Measurements from ENCODE around the gene PARD6B. TPM values are rescaled to one million over a fixed set of nuclear protein-coding genes. Genes with fewer than 3 reads are reported as not detected.
A peak's percentile ranks its signal among the peaks of the same experiment; 100 is the strongest.

The PARD6B gene
- total RNA-seq, 2 experiments from 2014 or later, result 4.4 to 6.1 TPM

DNA sequence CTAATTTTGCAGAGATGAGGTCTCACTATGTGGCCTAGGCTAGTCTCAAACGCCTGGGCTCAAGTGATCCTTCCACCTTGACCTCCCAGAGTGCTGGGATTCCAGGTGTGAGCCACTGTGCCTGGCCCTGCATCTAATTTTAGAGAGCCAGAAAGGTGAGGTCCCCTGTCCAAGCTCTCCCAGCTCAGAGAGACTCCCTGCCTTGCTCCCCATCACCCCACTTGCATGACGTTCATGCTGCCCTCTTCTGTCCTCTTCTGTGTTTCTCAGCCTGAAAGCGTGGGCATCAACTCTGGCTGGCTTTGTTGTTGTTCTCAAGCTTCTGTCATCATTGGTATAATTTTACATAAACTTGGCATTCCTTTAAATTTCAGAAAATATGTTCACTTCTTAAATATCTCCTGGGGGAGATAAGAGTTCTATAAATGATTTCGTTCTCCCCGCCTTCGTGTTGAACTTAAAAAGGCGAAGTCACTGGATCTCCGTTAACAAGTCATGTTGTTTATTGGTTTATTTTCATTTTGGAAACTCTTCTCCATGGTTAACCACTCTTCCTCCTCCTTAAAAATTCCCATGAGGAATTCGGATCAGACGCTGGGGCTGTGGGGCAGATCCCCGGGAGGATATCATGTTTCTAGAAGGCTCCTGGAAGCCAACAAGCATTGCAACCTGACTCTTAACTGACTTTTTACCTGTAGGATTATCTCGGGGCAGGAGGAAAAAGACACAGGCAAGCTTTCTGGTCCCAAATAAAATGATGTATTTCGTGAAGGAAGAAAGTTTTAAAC, 13.2 kb upstream of the PARD6B start:
- H3K27ac ChIP-seq (ENCODE audit: low read depth, low read length, poor library complexity, severe bottlenecking), result no peak overlapping the region
- TF ChIP-seq EZH2phosphoT487 (IDR thresholded peaks at IDR 0.05; ENCODE audit: borderline replicate concordance, low read depth, low read length), result no peak
- TF ChIP-seq, protein P1, sequence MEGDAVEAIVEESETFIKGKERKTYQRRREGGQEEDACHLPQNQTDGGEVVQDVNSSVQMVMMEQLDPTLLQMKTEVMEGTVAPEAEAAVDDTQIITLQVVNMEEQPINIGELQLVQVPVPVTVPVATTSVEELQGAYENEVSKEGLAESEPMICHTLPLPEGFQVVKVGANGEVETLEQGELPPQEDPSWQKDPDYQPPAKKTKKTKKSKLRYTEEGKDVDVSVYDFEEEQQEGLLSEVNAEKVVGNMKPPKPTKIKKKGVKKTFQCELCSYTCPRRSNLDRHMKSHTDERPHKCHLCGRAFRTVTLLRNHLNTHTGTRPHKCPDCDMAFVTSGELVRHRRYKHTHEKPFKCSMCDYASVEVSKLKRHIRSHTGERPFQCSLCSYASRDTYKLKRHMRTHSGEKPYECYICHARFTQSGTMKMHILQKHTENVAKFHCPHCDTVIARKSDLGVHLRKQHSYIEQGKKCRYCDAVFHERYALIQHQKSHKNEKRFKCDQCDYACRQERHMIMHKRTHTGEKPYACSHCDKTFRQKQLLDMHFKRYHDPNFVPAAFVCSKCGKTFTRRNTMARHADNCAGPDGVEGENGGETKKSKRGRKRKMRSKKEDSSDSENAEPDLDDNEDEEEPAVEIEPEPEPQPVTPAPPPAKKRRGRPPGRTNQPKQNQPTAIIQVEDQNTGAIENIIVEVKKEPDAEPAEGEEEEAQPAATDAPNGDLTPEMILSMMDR (conservative IDR thresholded peaks at IDR 0.05; ENCODE audit: low read length), result peak; percentile 27; the same call in 1 of the 2 replicates
- no TSS peak for BruUV-seq (replicated peaks)
- CTCF ChIA-PET (ENCODE audit: unreplicated experiment), result interaction anchor here (0.6 kb wide), 1 partner anchor 10 kb away, joined by 3 read pairs; no protein-coding TSS in a partner anchor
- no peaks in the 10 kb centered on the region for H3K9me3 ChIP-seq (ENCODE audit: low read length)
- H3K4me2 ChIP-seq (ENCODE audit: low read length), result no peak overlapping the region
- H3K36me3 ChIP-seq (ENCODE audit: insufficient read depth, low read length), result no peaks in the 10 kb centered on the region
- no peak overlapping the region for H2AFZ ChIP-seq (ENCODE audit: low read length)
- H3K4me1 ChIP-seq (ENCODE audit: insufficient read depth, low read length, poor library complexity, severe bottlenecking), result no peaks in the 10 kb centered on the region
- POLR2A ChIA-PET, result no interaction called here
- no peak for DNase-seq (ENCODE audit: low spot score)
- H4K20me1 ChIP-seq (ENCODE audit: insufficient read depth, low read length), result no peaks in the 10 kb centered on the region
- intact Hi-C loops (cut with micrococcal nuclease; ENCODE audit: unreplicated experiment), result no loop called here
- H3K9me2 ChIP-seq (ENCODE audit: insufficient read depth, low read length), result no peaks in the 10 kb centered on the region
- no peaks in the 10 kb centered on the region for H3K79me2 ChIP-seq (ENCODE audit: insufficient read depth, low read depth, low read length)
- no peak overlapping the region for H3K4me3 ChIP-seq (ENCODE audit: low read depth, low read length, poor library complexity, severe bottlenecking)

DNA sequence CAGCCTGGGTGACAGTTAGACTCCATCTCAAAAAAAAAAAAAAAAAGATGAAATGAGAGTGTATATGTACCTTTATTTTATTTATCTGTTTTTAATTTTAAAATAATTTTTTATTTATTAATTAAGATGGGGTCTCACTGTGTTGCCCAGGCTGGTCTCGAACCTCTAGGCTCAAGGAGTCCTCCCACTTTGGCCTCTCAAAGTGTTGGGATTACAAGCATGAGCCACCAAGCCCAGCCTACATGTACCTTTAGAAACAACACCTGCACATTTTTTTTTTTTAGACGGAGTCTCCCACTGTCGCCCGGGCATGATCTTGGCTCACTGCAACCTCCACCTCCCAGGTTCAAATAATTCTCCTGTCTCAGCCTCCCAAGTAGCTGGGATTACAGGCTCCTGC, 12.1 kb upstream of the PARD6B start:
- H3K9me2 ChIP-seq (ENCODE audit: insufficient read depth, low read length), result no peaks in the 10 kb centered on the region
- no peaks in the 10 kb centered on the region for H3K4me1 ChIP-seq (ENCODE audit: insufficient read depth, low read length, poor library complexity, severe bottlenecking)
- H3K36me3 ChIP-seq (ENCODE audit: insufficient read depth, low read length), result no peaks in the 10 kb centered on the region
- ChIA-PET CTCF (ENCODE audit: unreplicated experiment) (no interaction called here), POLR2A (interaction anchor here (1.1 kb wide), 1 partner anchor 10 kb away, joined by 4 read pairs; no protein-coding TSS in a partner anchor)
- H4K20me1 ChIP-seq (ENCODE audit: insufficient read depth, low read length), result no peaks in the 10 kb centered on the region
- TF ChIP-seq EZH2phosphoT487 (IDR thresholded peaks at IDR 0.05; ENCODE audit: borderline replicate concordance, low read depth, low read length), result no peak
- TF ChIP-seq, protein P1 (conservative IDR thresholded peaks at IDR 0.05; ENCODE audit: low read length), result no peak
- no TSS peak for BruUV-seq (replicated peaks)
- H3K4me3 ChIP-seq (ENCODE audit: low read depth, low read length, poor library complexity, severe bottlenecking), result no peak overlapping the region
- no peaks in the 10 kb centered on the region for H3K79me2 ChIP-seq (ENCODE audit: insufficient read depth, low read depth, low read length)
- intact Hi-C loops (cut with micrococcal nuclease; ENCODE audit: unreplicated experiment), result no loop called here
- no peak overlapping the region for H3K27ac ChIP-seq (ENCODE audit: low read depth, low read length, poor library complexity, severe bottlenecking)
- H3K4me2 ChIP-seq (ENCODE audit: low read length), result no peak overlapping the region
- no peak overlapping the region for H2AFZ ChIP-seq (ENCODE audit: low read length)
- DNase-seq (ENCODE audit: low spot score), result no peak
- no peaks in the 10 kb centered on the region for H3K9me3 ChIP-seq (ENCODE audit: low read length)

DNA sequence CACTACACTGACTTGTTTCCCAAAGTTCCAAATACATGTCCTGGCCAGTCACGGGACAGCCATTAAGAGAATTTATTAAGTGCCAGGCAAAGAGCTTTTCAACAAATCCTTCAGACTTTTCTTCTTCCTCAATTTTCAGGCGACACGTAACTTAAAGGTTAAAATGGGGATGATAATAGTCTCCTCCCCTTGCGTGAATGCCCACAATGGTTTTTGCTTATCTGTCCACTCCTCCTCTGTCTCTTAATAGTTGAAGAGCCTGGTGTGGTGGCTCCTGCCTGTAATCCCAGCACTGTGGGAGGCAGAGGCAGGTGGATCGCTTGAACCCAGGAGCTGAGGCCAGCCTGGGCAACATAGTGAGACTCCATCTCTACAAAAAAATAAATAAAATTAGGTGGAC, 11.4 kb upstream of the PARD6B start:
- intact Hi-C loops (cut with micrococcal nuclease; ENCODE audit: unreplicated experiment), result no loop called here

More for the DNA sequence above, 11.4 kb upstream of the PARD6B start:
- DNase-seq (ENCODE audit: low spot score), result no peak
- Histone ChIP-seq H3K9me3 (ENCODE audit: low read length) (no peaks in the 10 kb centered on the region), H3K9me2 (ENCODE audit: insufficient read depth, low read length) (no peaks in the 10 kb centered on the region), H3K79me2 (ENCODE audit: insufficient read depth, low read depth, low read length) (no peaks in the 10 kb centered on the region), H3K4me1 (ENCODE audit: insufficient read depth, low read length, poor library complexity, severe bottlenecking) (no peaks in the 10 kb centered on the region), H3K36me3 (ENCODE audit: insufficient read depth, low read length) (no peaks in the 10 kb centered on the region), H2AFZ (ENCODE audit: low read length) (no peak overlapping the region), H4K20me1 (ENCODE audit: insufficient read depth, low read length) (no peaks in the 10 kb centered on the region), H3K27ac (ENCODE audit: low read depth, low read length, poor library complexity, severe bottlenecking) (no peak overlapping the region), H3K4me3 (ENCODE audit: low read depth, low read length, poor library complexity, severe bottlenecking) (no peak overlapping the region), H3K4me2 (ENCODE audit: low read length) (no peak overlapping the region)
- ChIA-PET CTCF (ENCODE audit: unreplicated experiment) (no interaction called here), POLR2A (interaction anchor here (1.1 kb wide), 1 partner anchor 9 kb away, joined by 4 read pairs; no protein-coding TSS in a partner anchor)
- no TSS peak for BruUV-seq (replicated peaks)
- no peak for TF ChIP-seq EZH2phosphoT487 (IDR thresholded peaks at IDR 0.05; ENCODE audit: borderline replicate concordance, low read depth, low read length)
- TF ChIP-seq, protein P1 (conservative IDR thresholded peaks at IDR 0.05; ENCODE audit: low read length), result no peak
